ENCODE data around the gene HERPUD1.

HERPUD1 gene

DNA sequence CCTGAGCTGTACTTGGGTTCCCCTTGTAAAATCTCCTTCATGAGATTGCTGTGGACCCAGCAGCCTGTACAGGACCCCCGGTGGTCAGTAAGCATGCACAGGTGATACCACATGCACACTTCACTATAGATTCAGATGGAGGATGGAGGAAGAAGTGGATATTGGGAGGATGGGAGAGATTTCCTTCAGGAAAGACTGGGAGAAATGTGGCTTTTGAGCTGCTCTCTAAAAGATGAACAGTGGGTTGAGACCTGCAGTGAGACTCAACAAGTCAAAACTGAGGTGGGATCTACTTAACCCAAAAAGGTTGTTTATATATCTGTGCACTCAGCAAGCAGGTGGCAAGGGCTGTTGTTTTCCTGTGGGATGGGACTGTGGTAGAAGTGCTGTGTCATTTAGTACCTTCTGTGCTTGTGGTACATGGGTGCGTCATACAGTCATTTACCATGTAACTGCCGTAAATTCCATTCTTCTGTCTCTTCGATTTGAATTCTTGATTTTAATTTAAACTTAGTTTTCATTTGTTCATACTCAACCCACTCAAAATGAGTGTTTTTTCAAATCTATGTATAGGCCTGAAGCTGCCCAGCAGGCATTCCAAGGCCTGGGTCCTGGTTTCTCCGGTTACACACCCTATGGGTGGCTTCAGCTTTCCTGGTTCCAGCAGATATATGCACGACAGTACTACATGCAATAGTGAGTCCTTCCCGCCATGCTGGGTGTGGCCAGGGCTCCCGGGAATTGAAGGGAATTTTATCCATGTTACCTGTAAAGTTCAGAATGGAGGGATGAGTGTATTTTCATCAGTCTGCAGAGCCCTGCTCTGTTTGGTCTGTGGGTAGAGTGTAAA lies 6.9 kb downstream of the HERPUD1 start:
- TF ChIP-seq, protein P1, sequence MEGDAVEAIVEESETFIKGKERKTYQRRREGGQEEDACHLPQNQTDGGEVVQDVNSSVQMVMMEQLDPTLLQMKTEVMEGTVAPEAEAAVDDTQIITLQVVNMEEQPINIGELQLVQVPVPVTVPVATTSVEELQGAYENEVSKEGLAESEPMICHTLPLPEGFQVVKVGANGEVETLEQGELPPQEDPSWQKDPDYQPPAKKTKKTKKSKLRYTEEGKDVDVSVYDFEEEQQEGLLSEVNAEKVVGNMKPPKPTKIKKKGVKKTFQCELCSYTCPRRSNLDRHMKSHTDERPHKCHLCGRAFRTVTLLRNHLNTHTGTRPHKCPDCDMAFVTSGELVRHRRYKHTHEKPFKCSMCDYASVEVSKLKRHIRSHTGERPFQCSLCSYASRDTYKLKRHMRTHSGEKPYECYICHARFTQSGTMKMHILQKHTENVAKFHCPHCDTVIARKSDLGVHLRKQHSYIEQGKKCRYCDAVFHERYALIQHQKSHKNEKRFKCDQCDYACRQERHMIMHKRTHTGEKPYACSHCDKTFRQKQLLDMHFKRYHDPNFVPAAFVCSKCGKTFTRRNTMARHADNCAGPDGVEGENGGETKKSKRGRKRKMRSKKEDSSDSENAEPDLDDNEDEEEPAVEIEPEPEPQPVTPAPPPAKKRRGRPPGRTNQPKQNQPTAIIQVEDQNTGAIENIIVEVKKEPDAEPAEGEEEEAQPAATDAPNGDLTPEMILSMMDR (IDR thresholded peaks at IDR 0.05; ENCODE audit: low read depth, low read length) = no peak
- DNase-seq (ENCODE audit: extremely low read depth, low read depth) = no peak

DNA sequence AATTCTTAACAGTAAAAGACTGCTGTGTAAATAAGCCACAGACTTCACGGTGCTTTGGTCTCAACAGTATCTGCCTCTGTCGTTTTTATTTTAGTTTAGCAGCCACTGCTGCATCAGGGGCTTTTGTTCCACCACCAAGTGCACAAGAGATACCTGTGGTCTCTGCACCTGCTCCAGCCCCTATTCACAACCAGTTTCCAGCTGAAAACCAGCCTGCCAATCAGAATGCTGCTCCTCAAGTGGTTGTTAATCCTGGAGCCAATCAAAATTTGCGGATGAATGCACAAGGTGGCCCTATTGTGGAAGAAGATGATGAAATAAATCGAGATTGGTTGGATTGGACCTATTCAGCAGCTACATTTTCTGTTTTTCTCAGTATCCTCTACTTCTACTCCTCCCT lies 7.9 kb downstream of the HERPUD1 start:
- no peak for DNase-seq (ENCODE audit: extremely low read depth, low read depth)
- TF ChIP-seq, protein P1 (IDR thresholded peaks at IDR 0.05; ENCODE audit: low read depth, low read length) = no peak

DNA sequence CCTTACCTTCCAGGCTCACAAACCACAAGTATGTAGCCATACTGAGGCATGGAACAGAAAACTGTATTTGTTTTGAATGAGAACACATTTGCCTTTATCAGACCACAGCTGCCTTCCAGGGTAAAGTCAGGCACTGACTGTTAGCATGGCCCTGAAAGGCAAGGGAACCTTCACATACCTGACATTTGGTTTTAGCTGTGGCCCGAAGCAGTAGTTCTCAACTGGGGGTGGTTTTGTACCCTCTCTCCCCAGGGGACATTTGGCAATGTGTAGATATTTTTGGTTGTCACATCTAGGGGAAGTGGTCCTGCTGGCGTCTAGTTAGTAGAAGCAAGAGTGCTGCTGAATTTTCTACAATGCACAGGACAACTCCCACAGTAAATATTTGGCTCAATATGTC lies 9.2 kb downstream of the HERPUD1 start:
- TF ChIP-seq, protein P1 (IDR thresholded peaks at IDR 0.05; ENCODE audit: low read depth, low read length) = no peak
- DNase-seq (ENCODE audit: extremely low read depth, low read depth) = no peak

DNA sequence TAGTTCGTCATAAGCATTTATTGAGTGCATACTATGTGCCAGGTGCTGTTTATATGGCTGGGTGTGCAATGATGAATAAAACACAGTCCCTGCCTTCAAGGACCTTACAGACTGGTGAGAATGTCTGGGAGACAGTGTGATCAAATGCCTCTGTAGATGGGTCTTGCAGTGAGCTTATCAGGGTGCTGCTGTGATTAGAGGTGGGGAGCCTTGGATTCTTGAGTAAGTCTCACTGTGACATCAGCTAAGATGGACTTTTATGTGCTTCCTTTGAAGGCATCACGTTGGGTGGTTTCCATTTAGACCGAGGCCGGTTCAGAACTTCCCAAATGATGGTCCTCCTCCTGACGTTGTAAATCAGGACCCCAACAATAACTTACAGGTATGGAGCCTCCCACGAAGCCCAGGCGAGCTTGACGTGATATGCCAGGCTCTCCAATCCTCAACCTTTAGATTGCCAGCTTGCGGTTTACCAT lies 10.0 kb downstream of the HERPUD1 start:
- DNase-seq (ENCODE audit: extremely low read depth, low read depth) = no peak
- TF ChIP-seq, protein P1 (IDR thresholded peaks at IDR 0.05; ENCODE audit: low read depth, low read length) = no peak

DNA sequence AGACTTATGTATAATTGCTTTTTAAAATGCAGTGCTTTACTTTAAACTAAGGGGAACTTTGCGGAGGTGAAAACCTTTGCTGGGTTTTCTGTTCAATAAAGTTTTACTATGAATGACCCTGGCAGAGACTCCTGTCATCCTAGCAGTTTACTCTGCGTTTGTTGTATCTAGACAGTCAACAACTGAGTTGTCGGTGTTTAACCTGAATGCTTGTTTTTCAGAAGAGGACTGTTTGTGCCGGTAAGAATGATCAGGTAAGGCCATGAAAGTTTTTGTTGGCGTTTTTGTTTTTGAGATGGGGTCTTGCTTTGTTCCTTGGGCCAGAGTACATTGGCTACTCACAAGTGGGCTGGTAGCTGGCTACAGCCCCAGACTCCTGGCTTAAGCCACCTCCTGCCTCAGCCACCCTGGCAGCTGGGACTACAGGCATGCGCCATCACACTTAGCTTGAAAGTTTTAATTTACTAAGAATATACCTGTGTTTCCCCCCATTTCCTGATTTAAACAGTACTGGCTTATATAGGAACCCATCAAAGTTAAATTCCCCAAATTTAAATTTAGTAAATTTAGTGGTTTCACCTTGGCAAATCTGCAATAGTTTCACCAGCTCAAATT lies 11.9 kb downstream of the HERPUD1 start:
- TF ChIP-seq, protein P1 (IDR thresholded peaks at IDR 0.05; ENCODE audit: low read depth, low read length) = no peak
- DNase-seq (ENCODE audit: extremely low read depth, low read depth) = no peak

DNA sequence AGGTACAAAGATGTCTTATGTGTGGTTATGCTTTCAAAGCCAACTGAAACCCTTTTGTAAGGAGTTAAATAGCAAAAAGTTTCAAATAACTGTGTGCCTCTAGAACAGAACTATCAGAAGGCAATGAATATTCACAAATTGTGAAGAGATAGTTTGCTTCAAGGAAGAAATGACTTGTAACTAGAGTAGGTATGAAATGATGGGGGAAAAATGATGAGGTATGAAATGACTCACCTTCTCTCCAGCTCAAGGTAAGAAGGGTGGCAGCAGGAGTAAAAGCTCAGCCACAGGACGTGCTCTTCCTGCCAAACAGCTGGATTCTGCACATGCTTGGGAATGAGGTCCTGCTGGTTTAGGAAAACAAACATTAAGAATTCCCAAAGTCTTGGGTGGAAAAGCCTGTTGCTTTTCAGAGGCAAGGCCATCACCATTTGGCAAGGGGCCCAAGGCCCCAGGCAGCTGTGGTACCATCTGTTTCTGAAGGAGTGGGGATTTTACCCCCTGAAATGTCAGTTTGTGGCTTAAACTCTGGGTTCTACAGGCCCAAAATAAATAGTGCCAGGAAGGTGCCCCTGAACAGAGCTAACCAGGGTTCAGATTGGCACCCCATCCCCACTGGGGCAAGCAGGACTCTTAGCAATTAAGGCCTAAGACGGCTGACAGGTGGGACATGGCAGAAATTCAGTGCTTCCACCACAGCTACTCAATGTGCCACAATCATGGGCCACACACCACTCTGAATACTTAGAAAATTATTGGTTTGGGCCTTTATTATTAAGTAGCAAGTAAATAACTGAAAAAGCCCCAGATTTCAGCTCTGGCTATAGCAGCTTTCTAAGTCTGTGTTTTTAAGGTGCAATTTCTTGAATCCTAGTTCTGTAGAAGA lies 13.3 kb downstream of the HERPUD1 start:
- TF ChIP-seq, protein P1 (IDR thresholded peaks at IDR 0.05; ENCODE audit: low read depth, low read length) = no peak

More for the DNA sequence above, 13.3 kb downstream of the HERPUD1 start:
- DNase-seq (ENCODE audit: extremely low read depth, low read depth) = no peak
